GM18909 (cell line): ENCODE measurements around the gene FBXL14.

Experiments
- ATAC-seq: cut with Tn5 transposase; IDR thresholded peaks from one replicate; pipeline ENCODE4 v1.9.1; 2021; ENCODE audit warnings: mild to moderate bottlenecking; ENCODE audit not compliant: unreplicated experiment, poor library complexity

The FBXL14 gene

GRCh38 chr12:1519642-1520041 lies 74.7 kb downstream of the FBXL14 start:
- no peak for ATAC-seq

GRCh38 chr12:1518591-1519516 lies 75.5 kb downstream of the FBXL14 start:
- ATAC-seq, result no peak

GRCh38 chr12:1517734-1518525 lies 76.5 kb downstream of the FBXL14 start:
- no peak for ATAC-seq

GRCh38 chr12:1517007-1517406 lies 77.4 kb downstream of the FBXL14 start:
- no peak for ATAC-seq
